Osteocyte (in vitro differentiated cells): ENCODE data around the gene DDN. TPM values are rescaled to one million over a fixed set of nuclear protein-coding genes. Genes with fewer than 3 reads are reported as not detected.

Experiments used
- DNase-seq: peaks from one replicate; pipeline ENCODE4 v3.0.0; 2021; ENCODE audit warnings: mixed read lengths; ENCODE audit not compliant: unreplicated experiment; ENCODE audit errors: extremely low spot score
- H3K27ac Mint-ChIP-seq: one replicate; pipeline ENCODE4 v1.8.0; 2021; ENCODE audit warnings: mild to moderate bottlenecking, mixed read lengths; ENCODE audit not compliant: unreplicated experiment
- H3K27me3 Mint-ChIP-seq: one replicate; pipeline ENCODE4 v1.8.0; 2021; ENCODE audit warnings: mixed read lengths; ENCODE audit not compliant: unreplicated experiment
- H3K36me3 Mint-ChIP-seq: one replicate; pipeline ENCODE4 v1.8.0; 2021; ENCODE audit warnings: mixed read lengths; ENCODE audit not compliant: unreplicated experiment
- H3K4me1 Mint-ChIP-seq: one replicate; pipeline ENCODE4 v1.8.0; 2021; ENCODE audit warnings: mixed read lengths; ENCODE audit not compliant: unreplicated experiment
- H3K4me3 Mint-ChIP-seq: one replicate; pipeline ENCODE4 v1.8.0; 2021; ENCODE audit warnings: mild to moderate bottlenecking, moderate library complexity, mixed read lengths; ENCODE audit not compliant: unreplicated experiment
- H3K9me3 Mint-ChIP-seq: one replicate; pipeline ENCODE4 v1.8.0; 2021; ENCODE audit warnings: mixed read lengths; ENCODE audit not compliant: unreplicated experiment
- CTCF ChIP-seq: fragments of 200-600 bp; sonication (generic); IDR thresholded peaks from 2 replicates; pipeline ENCODE4 v1.5.0; 2021; ENCODE audit warnings: antibody characterized with exemption, mild to moderate bottlenecking, moderate library complexity
- total RNA-seq: library from RNA; stranded (reverse); gene quantifications from 2 replicates; pipeline ENCODE4 v1.2.1, GENCODE V29; 2021

The DDN gene
- total RNA-seq, 1 donor from 2014 or later = 0.08 TPM

GRCh38 chr12:49039421-49040363, 40.5 kb upstream of the DDN start:
- Mint-ChIP-seq H3K27ac (no peak overlapping the region), H3K27me3 (no peaks in the 10 kb centered on the region), H3K36me3 (peaks cover 40% of the 10 kb centered on the region), H3K4me1 (no peaks in the 10 kb centered on the region), H3K9me3 (no peaks in the 10 kb centered on the region), H3K4me3 (no peak overlapping the region)
- DNase-seq = no peak
- no peak for TF ChIP-seq CTCF

- Mint-ChIP-seq H3K36me3 (peaks cover 34% of the 10 kb centered on the region), H3K27me3 (no peaks in the 10 kb centered on the region), H3K9me3 (no peaks in the 10 kb centered on the region), H3K4me3 (no peak overlapping the region), H3K4me1 (no peaks in the 10 kb centered on the region), H3K27ac (no peak overlapping the region)
- no peak for TF ChIP-seq CTCF
- no peak for DNase-seq
Measured at GRCh38 chr12:49038291-49038955, 39.2 kb upstream of the DDN start.

- TF ChIP-seq CTCF = no peak
- H3K4me1 Mint-ChIP-seq = no peaks in the 10 kb centered on the region
- H3K27me3 Mint-ChIP-seq = no peaks in the 10 kb centered on the region
- H3K36me3 Mint-ChIP-seq = peaks cover 29% of the 10 kb centered on the region
- H3K27ac Mint-ChIP-seq = no peak overlapping the region
- no peaks in the 10 kb centered on the region for H3K9me3 Mint-ChIP-seq
- H3K4me3 Mint-ChIP-seq = no peak overlapping the region
- DNase-seq = no peak
Measured at GRCh38 chr12:49037947-49038237, 38.7 kb upstream of the DDN start.

GRCh38 chr12:49037111-49037946, 38.2 kb upstream of the DDN start:
- DNase-seq = no peak
- Mint-ChIP-seq H3K4me3 (no peak overlapping the region), H3K36me3 (peaks cover 28% of the 10 kb centered on the region), H3K27ac (no peak overlapping the region), H3K9me3 (no peaks in the 10 kb centered on the region), H3K27me3 (no peaks in the 10 kb centered on the region), H3K4me1 (no peaks in the 10 kb centered on the region)
- TF ChIP-seq CTCF = no peak
